ENCODE data around the gene POLR3B.

POLR3B gene

GRCh38 chr12:106428384-106428783, 70.8 kb downstream of the POLR3B start:
- no peaks in the 10 kb centered on the region for H3K9me3 ChIP-seq (ENCODE audit: control insufficient read depth in 5 of 5, low read length in 5 of 5)
- no peak overlapping the region for H3K4me3 ChIP-seq (ENCODE audit: low read depth in 1 of 5, low read length in 5 of 5)
- H3K4me1 ChIP-seq (ENCODE audit: control insufficient read depth in 5 of 5, insufficient read depth in 5 of 5, low read length in 5 of 5), result peaks cover 0 to 47% (median 20%) of the 10 kb centered on the region in 5 donors
- H3K27me3 ChIP-seq (ENCODE audit: control insufficient read depth in 5 of 5, insufficient read depth in 4 of 5, low read length in 5 of 5), result no peaks in the 10 kb centered on the region
- H3K27ac ChIP-seq (ENCODE audit: low read depth, low read length), result peak overlapping the region; percentile 75
- H3K36me3 ChIP-seq (ENCODE audit: control insufficient read depth in 5 of 5, insufficient read depth in 5 of 5, low read length in 5 of 5), result peaks cover 0 to 9% (median 0%) of the 10 kb centered on the region in 5 donors
- peak overlapping the region in 1 of 5 donors; percentile 35 for H3K9ac ChIP-seq (ENCODE audit: low read length in 5 of 5)

DNA sequence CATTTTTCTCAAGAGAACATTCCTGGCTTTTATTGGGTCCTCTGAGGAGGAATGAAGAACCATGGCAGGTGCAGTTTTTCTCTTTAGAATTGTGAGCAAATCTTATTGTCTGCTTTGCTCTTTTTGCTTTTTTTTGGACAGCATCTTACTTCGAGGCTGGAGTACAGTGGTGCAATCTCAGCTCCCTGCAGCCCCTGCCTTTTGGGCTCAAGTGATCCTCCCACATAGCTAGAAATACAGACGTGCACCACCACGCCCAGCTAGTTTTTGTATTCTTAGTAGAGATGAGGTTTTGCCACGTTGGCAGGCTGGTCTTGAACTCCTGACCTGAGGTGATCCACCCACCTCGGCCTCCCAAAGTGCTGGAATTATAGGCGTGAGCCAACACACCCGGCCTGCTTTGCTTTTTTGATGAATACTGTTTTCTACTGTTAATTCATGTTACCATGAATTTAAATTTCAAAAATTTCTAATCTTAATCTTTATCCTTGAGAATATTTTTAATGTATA, 71.5 kb downstream of the POLR3B start:
- Histone ChIP-seq H3K9ac (ENCODE audit: low read length in 5 of 5) (no peak overlapping the region), H3K27ac (ENCODE audit: low read depth, low read length) (peak overlapping the region; percentile 75), H3K4me3 (ENCODE audit: low read depth in 1 of 5, low read length in 5 of 5) (no peak overlapping the region), H3K27me3 (ENCODE audit: control insufficient read depth in 5 of 5, insufficient read depth in 4 of 5, low read length in 5 of 5) (no peaks in the 10 kb centered on the region), H3K36me3 (ENCODE audit: control insufficient read depth in 5 of 5, insufficient read depth in 5 of 5, low read length in 5 of 5) (peaks cover 0 to 12% (median 0%) of the 10 kb centered on the region in 5 donors), H3K4me1 (ENCODE audit: control insufficient read depth in 5 of 5, insufficient read depth in 5 of 5, low read length in 5 of 5) (peaks cover 0 to 51% (median 22%) of the 10 kb centered on the region in 5 donors), H3K9me3 (ENCODE audit: control insufficient read depth in 5 of 5, low read length in 5 of 5) (no peaks in the 10 kb centered on the region)

GRCh38 chr12:106429636-106430035, 72.1 kb downstream of the POLR3B start:
- H3K36me3 ChIP-seq (ENCODE audit: control insufficient read depth in 5 of 5, insufficient read depth in 5 of 5, low read length in 5 of 5), result peaks cover 0 to 16% (median 5%) of the 10 kb centered on the region in 5 donors
- H3K4me3 ChIP-seq (ENCODE audit: low read depth in 1 of 5, low read length in 5 of 5), result no peak overlapping the region
- peaks cover 0 to 51% (median 22%) of the 10 kb centered on the region in 5 donors for H3K4me1 ChIP-seq (ENCODE audit: control insufficient read depth in 5 of 5, insufficient read depth in 5 of 5, low read length in 5 of 5)
- H3K9ac ChIP-seq (ENCODE audit: low read length in 5 of 5), result no peak overlapping the region
- H3K27me3 ChIP-seq (ENCODE audit: control insufficient read depth in 5 of 5, insufficient read depth in 4 of 5, low read length in 5 of 5), result no peaks in the 10 kb centered on the region
- no peaks in the 10 kb centered on the region for H3K9me3 ChIP-seq (ENCODE audit: control insufficient read depth in 5 of 5, low read length in 5 of 5)
- H3K27ac ChIP-seq (ENCODE audit: low read depth, low read length), result no peak overlapping the region

DNA sequence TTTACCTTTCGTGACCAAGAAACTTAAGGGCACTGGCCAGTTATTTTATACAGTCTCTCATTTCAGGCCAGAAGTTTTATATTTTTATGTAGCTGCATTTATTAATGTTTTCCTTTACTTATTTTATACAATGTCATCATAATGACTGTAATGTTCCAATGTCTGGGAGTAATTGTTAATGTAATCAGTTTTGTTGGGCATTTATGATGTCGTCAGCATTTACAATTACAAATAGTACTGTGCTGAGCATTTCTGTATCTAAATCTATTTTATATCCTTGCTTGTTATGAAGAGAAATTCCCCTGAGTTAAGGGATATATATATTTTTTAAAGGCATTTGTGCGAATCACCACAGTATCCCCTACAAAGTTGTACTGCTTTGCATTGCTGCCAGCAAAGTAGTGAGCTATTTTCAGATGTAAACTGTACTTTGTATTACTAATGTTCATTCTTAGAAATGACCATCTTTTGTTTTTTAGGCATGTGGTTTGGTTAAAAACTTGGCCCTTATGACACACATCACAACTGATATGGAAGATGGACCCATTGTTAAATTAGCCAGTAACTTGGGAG, 74.4 kb downstream of the POLR3B start:
- no peak overlapping the region for H3K4me3 ChIP-seq (ENCODE audit: low read depth in 1 of 5, low read length in 5 of 5)
- no peaks in the 10 kb centered on the region for H3K27me3 ChIP-seq (ENCODE audit: control insufficient read depth in 5 of 5, insufficient read depth in 4 of 5, low read length in 5 of 5)
- peaks cover 0 to 41% (median 18%) of the 10 kb centered on the region in 5 donors for H3K4me1 ChIP-seq (ENCODE audit: control insufficient read depth in 5 of 5, insufficient read depth in 5 of 5, low read length in 5 of 5)
- H3K9me3 ChIP-seq (ENCODE audit: control insufficient read depth in 5 of 5, low read length in 5 of 5), result no peaks in the 10 kb centered on the region
- H3K27ac ChIP-seq (ENCODE audit: low read depth, low read length), result peak overlapping the region; percentile 39
- no peak overlapping the region for H3K9ac ChIP-seq (ENCODE audit: low read length in 5 of 5)
- peaks cover 4 to 33% (median 14%) of the 10 kb centered on the region in 5 donors for H3K36me3 ChIP-seq (ENCODE audit: control insufficient read depth in 5 of 5, insufficient read depth in 5 of 5, low read length in 5 of 5)

DNA sequence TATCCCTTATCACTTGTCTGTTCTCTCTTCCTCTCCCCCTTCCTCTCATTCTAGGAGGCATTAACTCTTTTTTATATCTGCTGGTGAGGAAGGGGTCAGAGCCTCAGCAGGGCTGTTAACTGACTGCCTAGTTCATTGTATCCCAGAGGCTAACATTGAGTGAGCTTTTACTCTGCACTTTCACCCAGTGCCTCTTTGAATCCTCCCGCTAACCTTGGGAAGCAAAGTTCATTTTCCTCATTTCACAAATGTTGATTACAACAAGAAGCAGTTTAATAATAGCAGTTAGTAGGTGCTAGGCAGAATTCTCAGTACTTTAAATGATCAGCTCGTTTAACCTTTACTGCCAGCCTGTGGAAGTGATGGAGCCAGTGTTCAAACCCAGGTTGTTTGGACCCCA, 75.5 kb downstream of the POLR3B start:
- Histone ChIP-seq H3K36me3 (ENCODE audit: control insufficient read depth in 5 of 5, insufficient read depth in 5 of 5, low read length in 5 of 5) (peaks cover 15 to 44% (median 23%) of the 10 kb centered on the region in 5 donors), H3K27ac (ENCODE audit: low read depth, low read length) (peak overlapping the region; percentile 25), H3K9me3 (ENCODE audit: control insufficient read depth in 5 of 5, low read length in 5 of 5) (no peaks in the 10 kb centered on the region), H3K27me3 (ENCODE audit: control insufficient read depth in 5 of 5, insufficient read depth in 4 of 5, low read length in 5 of 5) (no peaks in the 10 kb centered on the region), H3K4me3 (ENCODE audit: low read depth in 1 of 5, low read length in 5 of 5) (no peak overlapping the region), H3K4me1 (ENCODE audit: control insufficient read depth in 5 of 5, insufficient read depth in 5 of 5, low read length in 5 of 5) (peaks cover 0 to 36% (median 16%) of the 10 kb centered on the region in 5 donors), H3K9ac (ENCODE audit: low read length in 5 of 5) (no peak overlapping the region)

DNA sequence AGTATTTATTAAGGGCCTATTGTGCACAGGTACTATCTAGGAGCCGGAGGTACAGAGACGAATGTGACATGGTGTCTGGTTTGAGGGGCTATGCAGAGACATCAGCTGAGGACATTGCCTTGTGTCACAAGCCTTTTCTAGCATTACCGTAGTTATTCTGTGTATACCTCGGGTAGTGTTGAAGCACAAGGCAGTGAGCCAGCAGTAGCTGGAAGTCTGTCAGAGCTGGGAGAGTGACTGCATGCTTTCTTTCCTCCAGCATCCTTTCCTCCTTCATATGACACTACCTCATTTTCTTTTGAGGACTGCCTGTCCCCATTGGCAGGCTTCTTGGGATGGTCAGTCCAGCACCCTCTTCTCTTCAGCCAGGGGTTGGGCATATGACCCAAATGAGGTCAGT, 77.0 kb downstream of the POLR3B start:
- peaks cover 18 to 56% (median 23%) of the 10 kb centered on the region in 5 donors for H3K36me3 ChIP-seq (ENCODE audit: control insufficient read depth in 5 of 5, insufficient read depth in 5 of 5, low read length in 5 of 5)
- no peaks in the 10 kb centered on the region for H3K27me3 ChIP-seq (ENCODE audit: control insufficient read depth in 5 of 5, insufficient read depth in 4 of 5, low read length in 5 of 5)
- no peak overlapping the region for H3K4me3 ChIP-seq (ENCODE audit: low read depth in 1 of 5, low read length in 5 of 5)
- H3K27ac ChIP-seq (ENCODE audit: low read depth, low read length), result no peak overlapping the region
- peaks cover 0 to 23% (median 6%) of the 10 kb centered on the region in 5 donors for H3K4me1 ChIP-seq (ENCODE audit: control insufficient read depth in 5 of 5, insufficient read depth in 5 of 5, low read length in 5 of 5)
- no peaks in the 10 kb centered on the region for H3K9me3 ChIP-seq (ENCODE audit: control insufficient read depth in 5 of 5, low read length in 5 of 5)
- H3K9ac ChIP-seq (ENCODE audit: low read length in 5 of 5), result no peak overlapping the region

GRCh38 chr12:106436164-106436563, 78.6 kb downstream of the POLR3B start:
- no peaks in the 10 kb centered on the region for H3K27me3 ChIP-seq (ENCODE audit: control insufficient read depth in 5 of 5, insufficient read depth in 4 of 5, low read length in 5 of 5)
- peaks cover 21 to 57% (median 25%) of the 10 kb centered on the region in 5 donors for H3K36me3 ChIP-seq (ENCODE audit: control insufficient read depth in 5 of 5, insufficient read depth in 5 of 5, low read length in 5 of 5)
- H3K4me1 ChIP-seq (ENCODE audit: control insufficient read depth in 5 of 5, insufficient read depth in 5 of 5, low read length in 5 of 5), result peaks cover 0 to 14% (median 6%) of the 10 kb centered on the region in 5 donors
- no peak overlapping the region for H3K9ac ChIP-seq (ENCODE audit: low read length in 5 of 5)
- no peak overlapping the region for H3K4me3 ChIP-seq (ENCODE audit: low read depth in 1 of 5, low read length in 5 of 5)
- H3K27ac ChIP-seq (ENCODE audit: low read depth, low read length), result no peak overlapping the region
- no peaks in the 10 kb centered on the region for H3K9me3 ChIP-seq (ENCODE audit: control insufficient read depth in 5 of 5, low read length in 5 of 5)

- peaks cover 0 to 8% (median 0%) of the 10 kb centered on the region in 5 donors for H3K4me1 ChIP-seq (ENCODE audit: control insufficient read depth in 5 of 5, insufficient read depth in 5 of 5, low read length in 5 of 5)
- H3K27ac ChIP-seq (ENCODE audit: low read depth, low read length), result no peak overlapping the region
- no peak overlapping the region for H3K4me3 ChIP-seq (ENCODE audit: low read depth in 1 of 5, low read length in 5 of 5)
- H3K9me3 ChIP-seq (ENCODE audit: control insufficient read depth in 5 of 5, low read length in 5 of 5), result no peaks in the 10 kb centered on the region
- H3K36me3 ChIP-seq (ENCODE audit: control insufficient read depth in 5 of 5, insufficient read depth in 5 of 5, low read length in 5 of 5), result peaks cover 9 to 32% (median 18%) of the 10 kb centered on the region in 5 donors
- H3K9ac ChIP-seq (ENCODE audit: low read length in 5 of 5), result no peak overlapping the region
- H3K27me3 ChIP-seq (ENCODE audit: control insufficient read depth in 5 of 5, insufficient read depth in 4 of 5, low read length in 5 of 5), result no peaks in the 10 kb centered on the region
Observed at GRCh38 chr12:106442575-106442974, 85.0 kb downstream of the POLR3B start.

DNA sequence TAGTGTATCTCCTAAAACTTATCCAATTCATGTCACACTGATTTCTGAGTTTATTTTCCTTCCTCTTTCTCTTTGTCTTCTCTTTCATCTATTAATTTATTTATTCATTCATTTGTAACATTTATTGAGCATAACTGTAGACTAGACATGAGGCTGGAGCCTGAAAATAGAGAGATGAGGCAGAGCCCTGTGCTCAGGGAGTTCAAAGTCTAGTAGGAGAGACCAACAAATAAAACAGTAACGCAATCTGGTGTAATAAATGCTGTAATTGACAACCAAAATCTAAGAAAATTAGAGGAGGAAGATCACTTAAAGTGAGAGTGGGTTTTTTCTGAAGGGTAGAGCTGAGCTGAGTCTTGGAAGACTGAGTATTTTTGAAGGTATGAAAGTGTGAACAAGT, 87.5 kb downstream of the POLR3B start:
- Histone ChIP-seq H3K36me3 (ENCODE audit: control insufficient read depth in 5 of 5, insufficient read depth in 5 of 5, low read length in 5 of 5) (peaks cover 6 to 10% (median 7%) of the 10 kb centered on the region in 5 donors), H3K4me1 (ENCODE audit: control insufficient read depth in 5 of 5, insufficient read depth in 5 of 5, low read length in 5 of 5) (peaks cover 0 to 8% (median 0%) of the 10 kb centered on the region in 5 donors), H3K27ac (ENCODE audit: low read depth, low read length) (no peak overlapping the region), H3K4me3 (ENCODE audit: low read depth in 1 of 5, low read length in 5 of 5) (no peak overlapping the region), H3K27me3 (ENCODE audit: control insufficient read depth in 5 of 5, insufficient read depth in 4 of 5, low read length in 5 of 5) (no peaks in the 10 kb centered on the region), H3K9me3 (ENCODE audit: control insufficient read depth in 5 of 5, low read length in 5 of 5) (no peaks in the 10 kb centered on the region), H3K9ac (ENCODE audit: low read length in 5 of 5) (no peak overlapping the region)

- no peak overlapping the region for H3K27ac ChIP-seq (ENCODE audit: low read depth, low read length)
- H3K9ac ChIP-seq (ENCODE audit: low read length in 5 of 5), result no peak overlapping the region
- peaks cover 0 to 8% (median 0%) of the 10 kb centered on the region in 5 donors for H3K4me1 ChIP-seq (ENCODE audit: control insufficient read depth in 5 of 5, insufficient read depth in 5 of 5, low read length in 5 of 5)
- H3K4me3 ChIP-seq (ENCODE audit: low read depth in 1 of 5, low read length in 5 of 5), result no peak overlapping the region
- peaks cover 3 to 7% (median 6%) of the 10 kb centered on the region in 5 donors for H3K36me3 ChIP-seq (ENCODE audit: control insufficient read depth in 5 of 5, insufficient read depth in 5 of 5, low read length in 5 of 5)
- no peaks in the 10 kb centered on the region for H3K9me3 ChIP-seq (ENCODE audit: control insufficient read depth in 5 of 5, low read length in 5 of 5)
- H3K27me3 ChIP-seq (ENCODE audit: control insufficient read depth in 5 of 5, insufficient read depth in 4 of 5, low read length in 5 of 5), result no peaks in the 10 kb centered on the region
Observed at GRCh38 chr12:106445959-106446358, 88.4 kb downstream of the POLR3B start.

All from subcutaneous abdominal adipose tissue (tissue), 5 donors.